Stimulated activated CD8-positive, alpha-beta memory T cell treated with anti-CD3 and anti-CD28 coated beads, Interleukin-7, amount 100 ng/mL, for 1 hour (primary cell): ENCODE measurements around the gene ZNF639.
A peak's percentile ranks its signal among the peaks of the same experiment; 100 is the strongest.

ENCODE experiments used
- DNase-seq, 2 donors: peaks; one replicate each; pipeline ENCODE4 v3.0.0-alpha.2; 2020; ENCODE audit warnings: low read depth in 2 of 2

Gene ZNF639

DNA sequence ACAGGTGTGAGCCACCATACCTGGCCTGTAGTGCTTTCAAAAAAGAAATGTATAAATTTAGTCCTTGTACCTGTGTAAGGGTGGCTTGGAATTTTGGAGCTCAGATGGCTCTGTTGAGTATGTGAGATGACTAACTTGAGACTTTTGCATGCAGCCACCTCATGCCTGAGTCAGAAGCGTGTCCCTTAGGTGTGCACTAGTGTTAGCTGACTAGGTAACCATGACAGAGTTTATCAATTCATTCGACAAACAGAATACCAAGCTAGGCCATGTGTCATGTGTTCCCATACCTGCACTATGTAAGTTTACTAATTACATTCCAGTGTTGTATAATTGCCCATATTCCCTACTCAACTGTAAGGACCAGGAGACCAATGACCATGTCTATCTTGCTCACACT lies 4.0 kb upstream of the ZNF639 start:
- no peak for DNase-seq

DNA sequence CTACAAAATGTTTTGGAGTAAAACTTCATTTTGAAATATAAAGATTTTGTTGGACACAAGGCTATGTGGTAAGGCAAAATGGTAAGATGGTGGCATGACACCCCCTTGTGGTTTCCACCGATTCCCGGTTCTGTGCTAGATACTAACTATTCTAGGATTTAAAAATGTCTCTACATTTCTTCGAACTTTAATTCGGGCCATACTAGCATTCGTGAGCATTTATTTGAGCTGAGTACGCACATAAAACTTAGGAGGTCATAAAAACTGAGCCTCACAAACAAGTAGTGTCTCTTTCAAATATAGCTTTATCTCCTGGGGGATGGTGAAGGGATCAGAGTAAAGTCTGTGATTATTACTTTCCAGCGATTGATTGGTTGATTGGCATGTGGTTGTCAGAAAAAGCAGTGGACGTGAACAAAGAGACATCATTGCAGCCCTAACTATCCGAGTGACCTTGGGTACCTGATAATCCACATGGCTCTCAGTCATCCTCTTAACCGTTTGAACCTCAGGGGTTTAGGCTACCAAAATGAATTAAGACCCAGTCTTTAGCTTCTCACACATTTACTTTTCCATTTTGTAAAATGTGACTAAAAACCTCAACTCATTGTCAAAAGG lies 1.1 kb upstream of the ZNF639 start:
- DNase-seq, result no peak

DNA sequence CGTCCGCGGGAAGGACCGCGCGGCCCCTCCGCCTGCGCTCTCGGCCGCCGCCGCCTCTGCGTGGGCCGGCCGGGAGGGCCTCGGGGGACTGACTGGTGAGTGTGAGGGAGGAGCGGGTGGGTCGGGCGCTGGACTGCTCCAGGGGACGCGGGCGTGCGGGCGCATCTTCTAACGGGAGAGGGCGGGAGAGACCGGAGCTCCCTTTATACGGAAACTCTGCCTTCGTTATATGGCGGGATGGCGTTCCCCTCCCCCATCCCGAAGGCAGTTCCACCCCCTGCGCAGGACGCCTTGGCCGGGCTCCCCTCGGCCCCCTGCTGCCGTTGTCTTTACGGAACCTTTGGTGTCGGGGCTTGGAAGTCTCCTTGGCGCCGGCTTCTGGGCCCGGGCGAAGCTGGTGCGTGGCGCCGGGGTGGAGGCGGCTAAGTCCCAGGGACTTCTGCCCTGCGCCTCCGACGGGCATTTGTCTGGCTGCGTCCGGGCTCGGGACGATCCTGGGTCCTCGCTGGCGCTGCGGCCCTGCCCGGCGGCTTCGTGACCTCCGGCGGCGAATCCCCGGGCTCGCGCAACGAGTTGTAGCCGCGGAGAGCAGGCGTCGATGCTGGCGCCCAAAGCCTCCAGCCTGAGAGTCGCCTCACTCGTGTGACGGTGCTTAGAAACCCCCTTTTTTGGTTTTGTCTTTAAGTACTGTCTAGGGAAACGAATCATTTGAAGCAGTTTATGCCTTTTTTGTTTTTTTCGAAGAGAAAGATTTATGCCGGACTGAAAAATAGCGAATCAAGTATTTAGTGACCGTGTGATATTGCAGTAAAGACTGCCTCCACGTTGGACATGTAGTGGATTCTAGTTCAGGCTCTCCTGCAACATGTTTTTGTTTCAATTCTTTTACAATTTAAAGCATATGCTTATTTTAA lies 623 bp downstream of the ZNF639 start:
- peak in 1 of 2 donors; percentile 29 for DNase-seq

DNA sequence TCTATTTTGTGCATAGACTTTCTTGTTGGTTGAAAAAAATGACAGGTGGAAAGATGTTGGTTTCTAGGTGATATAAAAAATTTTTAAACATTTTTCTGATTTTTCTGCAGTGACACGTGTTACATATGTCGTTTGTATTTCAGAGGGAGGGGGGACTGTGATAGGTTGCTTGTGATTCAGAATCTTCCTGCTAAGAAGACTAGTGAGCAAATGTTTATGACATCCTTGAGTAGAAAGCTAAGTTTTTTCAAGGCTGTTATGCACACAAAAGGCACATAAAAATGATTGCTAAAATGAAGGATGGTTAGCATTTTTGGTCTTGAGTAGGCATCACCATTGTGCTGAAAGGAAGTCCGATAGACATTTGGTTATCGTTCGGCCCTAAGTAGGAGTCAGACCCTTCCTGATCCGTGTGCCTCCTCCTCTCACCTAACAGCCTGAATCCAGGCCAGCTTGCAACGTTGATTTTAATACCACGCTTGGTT lies 1.5 kb downstream of the ZNF639 start:
- DNase-seq, result no peak

DNA sequence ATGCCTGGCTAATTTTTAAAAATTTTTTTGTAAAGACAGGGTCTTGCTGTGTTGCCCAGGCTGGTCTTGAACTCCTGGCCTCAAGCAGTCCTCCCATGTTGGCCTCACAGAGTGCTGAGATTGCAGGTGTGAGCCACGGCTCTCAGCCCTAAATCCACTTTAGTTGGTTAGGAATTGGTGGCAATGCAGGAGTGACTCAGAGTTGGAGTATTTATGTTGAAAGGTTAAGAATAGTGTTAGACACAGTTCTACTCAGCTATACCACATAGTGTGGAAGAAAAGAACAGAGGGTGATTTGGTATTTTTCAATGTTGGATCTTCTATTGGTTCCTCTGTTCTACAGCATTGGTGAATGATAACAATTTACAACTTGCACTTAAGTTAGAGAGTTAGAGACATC lies 7.6 kb downstream of the ZNF639 start:
- DNase-seq, result no peak

DNA sequence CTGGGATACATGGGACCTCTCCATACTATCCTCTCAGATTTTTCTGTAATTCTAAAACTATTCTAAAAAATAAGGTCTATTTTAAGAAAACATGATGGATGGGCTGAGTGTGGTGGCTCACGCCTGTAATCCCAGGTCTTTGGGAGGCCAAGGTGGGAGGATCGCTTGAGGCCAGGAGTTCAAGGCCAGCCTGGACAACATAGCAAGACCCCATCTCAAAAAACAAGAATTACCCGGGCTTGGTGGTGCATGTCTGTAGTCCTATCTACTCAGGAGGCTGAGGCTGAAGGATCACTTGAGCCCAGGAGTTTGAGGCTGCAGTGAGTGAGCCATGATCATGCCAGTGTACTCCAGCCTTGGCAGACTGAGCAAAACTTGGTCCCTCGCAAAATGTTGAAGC lies 9.4 kb downstream of the ZNF639 start:
- DNase-seq, result no peak

DNA sequence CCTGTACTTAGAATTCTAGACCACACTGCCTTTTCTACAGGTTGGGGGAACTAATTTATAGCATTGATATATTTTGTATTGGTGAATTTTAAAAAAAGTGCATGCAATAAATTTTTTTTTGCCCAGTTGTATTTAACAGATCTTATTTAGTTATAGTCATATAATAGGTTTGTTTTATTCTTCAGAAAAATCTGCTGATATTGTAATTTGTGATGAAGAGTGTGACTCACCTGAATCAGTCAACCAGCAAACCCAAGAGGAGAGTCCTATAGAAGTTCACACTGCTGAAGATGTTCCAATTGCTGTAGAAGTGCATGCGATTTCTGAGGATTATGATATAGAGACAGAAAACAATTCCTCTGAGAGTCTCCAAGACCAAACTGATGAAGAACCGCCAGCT lies 10.3 kb downstream of the ZNF639 start:
- DNase-seq, result no peak

DNA sequence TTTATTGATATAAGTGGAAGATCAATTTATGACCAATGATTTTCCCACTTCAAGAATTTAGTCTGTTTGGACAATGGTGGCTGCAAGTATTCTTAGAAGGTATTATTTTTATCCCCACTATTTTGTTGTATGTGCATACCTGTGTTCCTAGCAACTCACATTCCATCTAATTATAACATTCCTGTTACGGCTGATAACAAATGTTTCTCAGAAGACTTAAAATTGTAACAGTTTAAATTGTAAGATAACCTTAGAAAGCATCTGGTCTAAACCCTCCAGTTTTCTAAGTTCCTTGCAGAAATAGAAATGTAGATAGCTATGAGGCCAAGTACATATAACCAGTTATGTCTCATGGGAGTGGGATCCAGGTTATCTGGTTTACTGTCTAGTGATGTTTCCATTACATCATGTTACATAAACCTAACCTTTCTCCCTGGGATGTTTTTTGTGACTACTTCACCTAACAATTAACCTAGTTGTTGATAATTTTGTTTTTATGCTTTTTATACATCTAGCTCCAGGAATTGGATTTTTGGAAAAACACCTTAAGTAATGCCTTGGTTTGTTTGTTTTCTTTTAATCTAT lies 13.6 kb downstream of the ZNF639 start:
- no peak for DNase-seq

DNA sequence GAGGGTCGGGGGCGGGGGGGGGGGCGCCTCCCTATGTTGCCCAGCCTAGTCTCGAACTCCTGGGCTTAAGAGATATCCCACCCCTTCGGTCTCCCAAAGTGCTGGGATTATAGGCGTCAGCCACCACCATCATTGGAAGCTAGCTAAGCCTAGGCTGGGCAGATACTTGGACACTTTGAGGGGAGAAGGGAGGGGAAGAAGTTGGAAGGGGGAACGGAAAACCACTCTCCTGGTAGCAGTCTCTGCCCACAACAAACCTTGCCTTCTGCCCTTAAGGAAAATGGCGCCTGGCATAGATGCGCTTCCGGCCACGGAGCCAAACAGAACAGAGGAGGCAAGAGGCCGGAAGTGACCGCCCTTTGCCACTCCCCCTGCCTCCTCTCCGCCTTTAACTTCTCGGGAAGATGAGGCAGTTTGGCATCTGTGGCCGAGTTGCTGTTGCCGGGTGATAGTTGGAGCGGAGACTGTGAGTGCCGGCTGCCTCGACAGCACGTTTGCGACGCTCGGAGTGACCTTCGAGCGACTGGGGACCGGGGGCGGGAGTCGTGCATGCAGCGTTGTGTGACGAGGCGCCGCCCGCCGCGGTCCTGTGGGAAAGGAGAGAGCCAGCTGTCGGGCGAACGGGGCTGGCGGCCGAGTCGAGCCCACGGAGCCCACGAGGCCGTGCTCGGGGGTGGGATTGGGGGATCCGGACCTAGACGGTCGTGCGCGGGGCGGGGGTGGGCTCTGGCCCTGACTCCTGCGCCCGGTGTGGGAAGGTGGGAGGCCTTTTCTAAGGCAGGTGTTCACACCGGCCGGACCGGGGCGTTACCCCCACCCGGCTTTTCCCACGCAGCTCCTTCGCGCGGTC lies 24.7 kb downstream of the ZNF639 start, which contains the start of gene MFN1:
MFN1 (plus strand) TSS at position 365 of the 850 bp plus-strand sequence. CDS start 1,143 bp downstream, outside the sequence.
- DNase-seq, result peak; percentile 71 to 75

DNA sequence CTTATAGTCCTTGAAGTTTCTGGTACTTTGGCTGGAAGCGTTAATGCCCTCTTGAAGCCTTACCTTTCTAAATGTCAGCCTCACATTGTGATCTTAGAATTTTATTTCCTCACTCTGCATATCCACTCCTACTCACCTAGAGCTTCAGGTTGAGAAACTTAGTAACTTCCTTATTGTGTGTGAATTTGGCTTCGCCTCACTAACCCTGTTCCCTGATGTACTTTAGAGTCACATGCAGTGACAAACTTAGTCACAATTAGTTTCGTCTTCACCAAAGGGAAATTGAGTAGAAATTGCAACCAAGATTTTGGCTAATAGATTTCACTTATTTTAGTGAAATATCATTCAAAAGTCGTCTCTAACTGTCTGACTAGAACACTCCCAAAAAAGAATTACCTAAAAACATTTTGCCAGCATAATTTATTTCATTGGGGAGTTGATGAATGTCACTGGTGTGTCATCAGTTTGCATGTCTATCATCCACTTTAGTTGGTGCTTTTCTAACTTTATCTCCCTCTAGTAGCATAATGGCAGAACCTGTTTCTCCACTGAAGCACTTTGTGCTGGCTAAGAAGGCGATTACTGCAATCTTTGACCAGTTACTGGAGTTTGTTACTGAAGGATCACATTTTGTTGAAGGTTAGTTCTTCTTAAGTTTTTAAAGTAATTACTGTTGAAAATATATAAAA lies 25.6 kb downstream of the ZNF639 start:
- no peak for DNase-seq

DNA sequence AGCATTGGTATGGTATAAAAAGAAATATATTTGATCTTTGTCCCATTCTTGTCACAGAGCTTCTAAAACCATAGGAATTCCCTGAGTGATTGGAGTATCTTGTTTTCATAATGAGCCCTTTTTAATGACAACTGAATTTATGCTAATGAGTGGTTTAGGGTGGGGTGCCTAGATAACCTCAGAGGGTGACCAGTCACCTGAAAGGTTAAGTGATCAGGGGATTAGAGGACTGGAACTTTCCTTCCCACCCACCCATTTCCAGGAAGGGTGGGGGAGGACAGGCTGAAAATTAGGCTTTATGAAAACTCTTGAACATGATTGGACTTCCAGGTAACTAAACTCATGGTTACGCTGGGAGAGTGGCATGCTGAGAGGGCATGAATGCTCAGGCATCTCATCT lies 33.2 kb downstream of the ZNF639 start:
- DNase-seq, result no peak

DNA sequence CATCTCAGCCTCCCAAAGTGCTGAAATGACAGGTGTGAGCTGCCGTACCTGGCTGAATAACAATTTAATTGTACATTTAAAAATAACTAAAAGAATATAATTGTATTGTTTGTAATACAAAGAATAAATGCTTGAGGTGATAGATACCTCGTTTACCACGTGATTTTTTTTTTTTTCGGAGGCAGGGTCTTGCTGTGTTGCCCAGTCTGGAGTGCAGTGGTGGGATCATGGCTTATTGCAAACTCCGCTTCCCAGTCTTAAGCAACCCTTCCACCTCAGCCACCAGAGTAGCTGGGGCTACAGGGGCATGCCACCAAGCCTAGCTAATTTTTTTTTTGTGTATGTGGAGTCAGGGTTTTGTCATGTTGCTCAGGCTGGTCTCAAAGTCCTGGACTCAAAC lies 40.5 kb downstream of the ZNF639 start:
- DNase-seq, result no peak

DNA sequence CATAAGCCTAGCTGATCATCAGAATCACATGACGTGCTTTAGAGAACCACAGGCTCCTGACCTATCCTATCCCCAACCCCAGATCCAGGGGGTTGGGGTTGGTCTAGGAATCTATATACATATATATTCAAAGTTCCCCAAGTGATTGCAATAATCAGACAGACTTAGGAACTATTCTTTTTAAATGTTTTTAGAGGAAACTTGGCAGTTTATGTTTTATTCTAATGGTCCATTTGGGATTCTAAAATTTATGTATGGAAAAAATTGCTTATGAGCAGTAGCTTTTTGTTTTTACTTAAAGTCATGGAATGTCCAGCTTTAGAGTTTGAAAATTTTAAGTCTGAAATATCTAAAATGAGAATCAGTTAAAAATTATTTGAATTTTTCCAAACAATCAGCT lies 46.8 kb downstream of the ZNF639 start:
- no peak for DNase-seq

DNA sequence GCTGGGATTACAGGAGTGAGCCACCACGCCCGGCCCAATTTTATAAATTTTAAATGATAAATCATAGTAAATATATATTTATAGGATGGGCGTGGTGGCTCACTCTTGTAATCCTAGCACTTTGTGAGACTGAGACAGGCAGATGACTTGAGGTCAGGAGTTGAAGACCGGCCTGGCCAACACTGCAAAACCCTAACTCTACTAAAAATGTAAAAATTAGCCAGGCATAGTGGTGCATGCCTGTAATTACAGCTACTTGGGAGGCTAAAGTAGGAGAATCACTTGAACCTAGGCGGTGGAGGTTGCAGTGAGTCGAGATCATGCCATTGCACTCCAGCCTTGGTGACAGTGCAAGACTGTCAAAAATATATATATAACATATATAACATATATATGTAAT lies 51.1 kb downstream of the ZNF639 start:
- no peak for DNase-seq

DNA sequence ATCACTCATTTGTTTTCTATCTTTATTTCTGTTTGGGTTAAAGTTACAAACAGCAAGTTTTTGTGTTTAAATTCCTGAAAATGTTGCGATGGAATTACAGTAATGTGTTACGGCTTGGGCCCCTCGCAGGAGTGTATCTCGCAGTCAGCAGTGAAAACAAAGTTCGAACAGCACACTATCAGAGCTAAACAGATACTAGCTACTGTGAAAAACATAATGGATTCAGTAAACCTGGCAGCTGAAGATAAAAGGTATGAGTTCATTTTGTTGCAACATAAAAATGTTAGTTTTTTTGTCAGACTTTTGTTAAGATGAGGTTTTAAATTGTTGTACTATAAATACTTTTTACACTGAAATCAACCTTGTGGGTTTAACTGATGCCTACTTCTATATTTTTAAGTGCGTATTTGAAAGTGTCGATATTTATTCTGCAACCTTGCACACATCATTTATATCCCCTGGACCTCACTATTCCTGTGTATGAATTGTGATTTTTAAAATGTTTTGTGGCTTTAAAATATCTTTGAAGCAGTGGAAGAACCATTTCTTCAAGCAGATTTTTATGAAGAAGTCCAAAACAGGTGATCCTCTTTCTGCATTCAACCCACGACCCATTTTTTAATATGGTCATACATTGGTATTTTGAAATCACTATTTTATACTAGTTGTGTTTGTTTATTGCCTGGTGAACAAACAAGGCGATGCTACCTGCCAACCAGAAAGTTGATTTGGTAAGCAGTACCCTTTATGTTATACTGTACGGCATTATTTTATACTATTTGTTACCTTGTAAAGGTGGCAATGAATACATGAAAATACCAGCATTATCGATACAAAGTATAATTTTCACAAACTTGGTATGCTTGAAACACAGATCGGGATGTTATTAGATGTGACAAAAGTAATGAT lies 52.5 kb downstream of the ZNF639 start:
- no peak for DNase-seq

DNA sequence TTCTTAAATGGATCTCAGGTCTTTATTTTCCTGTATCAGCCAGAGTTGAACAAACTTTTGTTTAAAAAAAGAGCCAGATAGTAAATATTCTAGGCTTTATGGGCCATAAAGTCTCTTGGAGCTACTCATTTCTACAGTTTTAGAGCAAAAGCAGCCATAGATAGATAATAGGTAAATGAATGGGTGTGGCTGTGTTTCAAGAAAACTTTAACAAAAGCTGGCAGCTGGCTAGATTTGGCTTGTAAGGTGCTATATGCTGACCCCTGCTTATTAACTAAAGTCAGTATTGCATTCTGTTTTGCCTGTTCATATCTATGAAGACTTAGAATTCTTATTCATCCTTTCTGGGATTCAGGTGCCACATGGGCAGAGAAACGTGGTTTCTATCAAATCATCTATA lies 53.6 kb downstream of the ZNF639 start:
- DNase-seq, result no peak
